ENCODE results near the gene MEMO1.

The MEMO1 gene

DNA sequence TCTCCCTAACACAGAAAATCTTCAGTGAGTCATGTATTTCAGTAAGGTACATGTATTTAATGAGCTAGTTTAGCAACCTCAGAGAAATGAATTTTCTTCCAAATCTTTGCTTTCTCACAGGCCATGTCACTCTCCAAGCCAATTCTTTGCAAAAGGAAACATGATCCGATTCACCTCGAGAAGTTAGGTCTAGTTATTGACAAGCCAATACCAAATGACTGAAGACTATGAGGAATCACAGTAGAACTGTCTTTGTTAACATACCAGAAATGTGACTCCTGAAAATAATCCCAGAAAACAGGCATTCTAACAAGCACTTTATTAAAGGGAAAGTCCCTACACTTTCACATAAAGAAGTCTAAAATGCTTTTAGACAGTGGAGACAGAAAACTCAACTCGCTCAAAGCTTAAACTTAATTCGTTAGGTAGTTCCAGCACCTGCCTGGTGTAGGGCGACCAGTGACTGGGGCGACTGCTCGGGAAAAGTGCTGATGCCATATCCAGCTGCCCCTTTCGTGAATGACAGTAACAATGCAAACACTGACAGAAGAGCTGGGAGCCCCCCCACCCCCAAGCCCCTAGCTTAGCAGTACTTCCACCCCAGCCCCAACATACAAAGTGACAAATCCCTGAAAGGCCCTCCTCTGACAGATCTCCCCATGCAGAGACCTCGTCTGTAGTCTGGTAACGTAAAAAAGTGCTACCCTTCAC, 1.8 kb downstream of the MEMO1 start:
- Histone ChIP-seq H3K36me3 (ENCODE audit: insufficient read depth, low read length) (no peaks in the 10 kb centered on the region), H3K4me1 (ENCODE audit: insufficient read depth, low read length) (peaks cover 4% of the 10 kb centered on the region), H3K9ac (ENCODE audit: low read depth, low read length) (peak overlapping the region; percentile 86), H3K9me3 (ENCODE audit: control insufficient read depth, insufficient read depth, low read length) (no peaks in the 10 kb centered on the region)

DNA sequence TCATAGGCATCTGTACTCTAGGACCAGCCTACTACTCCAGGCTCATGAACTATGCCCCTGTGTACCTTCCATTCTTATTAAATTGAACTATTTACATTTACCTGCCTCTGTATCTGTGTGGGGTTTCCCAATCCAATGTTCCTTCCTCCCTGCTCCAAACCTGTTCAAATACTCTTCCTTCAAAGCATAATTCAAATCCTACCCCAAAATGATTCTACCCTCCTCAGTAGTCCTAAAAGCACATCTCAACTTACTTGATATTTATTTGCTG, 3.8 kb downstream of the MEMO1 start:
- H3K9ac ChIP-seq (ENCODE audit: low read depth, low read length), result no peak overlapping the region
- H3K4me1 ChIP-seq (ENCODE audit: insufficient read depth, low read length), result peaks cover 4% of the 10 kb centered on the region

DNA sequence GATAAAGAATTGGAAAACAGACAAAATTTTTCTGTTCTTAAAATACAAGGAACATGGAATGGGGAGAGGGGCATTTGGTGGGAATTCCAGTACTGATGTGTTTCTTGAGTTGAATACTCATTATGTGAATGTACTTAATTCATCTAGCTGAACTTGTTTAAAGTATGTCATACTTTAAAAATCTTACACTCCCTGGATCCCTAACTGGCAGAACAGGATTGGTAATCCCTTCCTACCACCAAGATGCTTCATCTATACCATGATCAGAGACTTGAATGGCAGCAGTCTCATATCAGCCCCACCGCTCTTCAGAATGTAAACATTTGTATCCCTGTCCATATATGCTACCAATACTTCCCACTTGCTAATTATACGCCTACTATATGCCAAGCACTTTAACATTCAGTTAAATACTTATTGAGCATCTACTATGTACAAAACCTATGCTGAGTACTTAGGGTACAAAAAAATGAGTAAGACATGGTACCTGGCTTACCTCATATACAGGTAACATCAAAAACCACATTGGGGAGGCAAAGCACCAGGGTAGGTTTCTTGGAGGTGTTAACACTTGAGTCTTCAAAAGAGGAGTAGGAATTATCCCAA, 5.3 kb downstream of the MEMO1 start:
- H3K9ac ChIP-seq (ENCODE audit: low read depth, low read length), result no peak overlapping the region
- H3K4me1 ChIP-seq (ENCODE audit: insufficient read depth, low read length), result no peaks in the 10 kb centered on the region; the same call in 1 of the 2 replicates
- H3K9me3 ChIP-seq (ENCODE audit: control insufficient read depth, insufficient read depth, low read length), result no peaks in the 10 kb centered on the region
- H3K36me3 ChIP-seq (ENCODE audit: insufficient read depth, low read length), result no peaks in the 10 kb centered on the region

More for the DNA sequence above, 3.8 kb downstream of the MEMO1 start:
- H3K36me3 ChIP-seq (ENCODE audit: insufficient read depth, low read length), result no peaks in the 10 kb centered on the region
- H3K9me3 ChIP-seq (ENCODE audit: control insufficient read depth, insufficient read depth, low read length), result no peaks in the 10 kb centered on the region

GRCh38 chr2:32003791-32004190, 7.0 kb downstream of the MEMO1 start:
- Histone ChIP-seq H3K4me1 (ENCODE audit: insufficient read depth, low read length) (no peaks in the 10 kb centered on the region; the same call in 1 of the 2 replicates), H3K9ac (ENCODE audit: low read depth, low read length) (no peak overlapping the region), H3K9me3 (ENCODE audit: control insufficient read depth, insufficient read depth, low read length) (no peaks in the 10 kb centered on the region), H3K36me3 (ENCODE audit: insufficient read depth, low read length) (no peaks in the 10 kb centered on the region)

DNA sequence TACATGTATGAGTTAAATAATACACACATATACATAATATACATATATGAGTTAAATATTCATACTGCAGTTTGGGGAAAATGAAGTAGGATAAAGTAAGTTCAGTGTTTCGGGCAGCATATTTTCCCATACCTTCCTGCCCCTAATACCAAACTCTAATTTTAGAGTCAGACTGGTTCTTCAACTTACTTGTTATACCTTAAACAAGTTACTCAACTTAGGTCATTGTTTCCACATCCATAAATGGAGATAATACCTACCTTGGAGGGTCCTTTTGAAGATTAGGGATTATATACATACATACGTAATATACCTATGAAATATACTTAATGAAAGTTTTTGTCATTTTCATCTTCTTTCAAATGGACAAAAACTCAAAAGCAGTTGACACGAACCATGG, 8.4 kb downstream of the MEMO1 start:
- H3K4me1 ChIP-seq (ENCODE audit: insufficient read depth, low read length), result no peaks in the 10 kb centered on the region; the same call in 1 of the 2 replicates
- H3K9me3 ChIP-seq (ENCODE audit: control insufficient read depth, insufficient read depth, low read length), result no peaks in the 10 kb centered on the region
- no peak overlapping the region for H3K9ac ChIP-seq (ENCODE audit: low read depth, low read length)
- no peaks in the 10 kb centered on the region for H3K36me3 ChIP-seq (ENCODE audit: insufficient read depth, low read length)

- Histone ChIP-seq H3K4me1 (ENCODE audit: insufficient read depth, low read length) (no peaks in the 10 kb centered on the region), H3K9me3 (ENCODE audit: control insufficient read depth, insufficient read depth, low read length) (no peaks in the 10 kb centered on the region), H3K9ac (ENCODE audit: low read depth, low read length) (no peak overlapping the region), H3K36me3 (ENCODE audit: insufficient read depth, low read length) (no peaks in the 10 kb centered on the region)
Observed at GRCh38 chr2:31999438-31999837, 11.4 kb downstream of the MEMO1 start.

DNA sequence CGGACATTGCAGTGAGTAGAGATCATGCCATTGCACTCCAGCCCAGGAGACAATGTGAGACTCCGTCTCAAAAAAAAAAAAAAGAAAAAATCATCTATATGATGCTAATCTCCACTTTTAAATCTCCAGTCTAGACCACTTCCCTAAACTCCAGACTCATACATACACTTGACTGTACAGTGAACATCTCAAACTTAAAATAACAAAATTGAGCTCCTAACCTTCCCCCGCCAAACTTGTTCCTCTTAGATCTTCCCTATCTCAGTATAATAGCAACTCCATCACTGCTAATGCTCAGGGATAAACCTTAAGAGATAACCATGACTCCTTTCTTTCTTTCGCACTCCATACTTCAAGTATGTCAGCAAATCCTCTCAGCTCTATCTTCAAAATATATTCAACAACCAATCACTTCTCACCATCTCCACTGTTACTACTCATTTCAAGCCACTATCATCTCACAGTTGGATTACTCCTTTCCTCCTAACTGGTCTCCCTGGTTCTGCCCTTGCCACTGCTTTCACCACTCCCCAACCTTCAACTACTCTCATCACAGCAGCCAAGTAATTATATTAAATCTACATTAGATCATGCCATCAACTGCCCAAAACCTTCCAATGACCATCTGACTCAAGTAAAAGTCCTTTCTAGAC, 12.0 kb downstream of the MEMO1 start:
- H3K4me1 ChIP-seq (ENCODE audit: insufficient read depth, low read length), result no peaks in the 10 kb centered on the region
- H3K36me3 ChIP-seq (ENCODE audit: insufficient read depth, low read length), result no peaks in the 10 kb centered on the region
- H3K9me3 ChIP-seq (ENCODE audit: control insufficient read depth, insufficient read depth, low read length), result no peaks in the 10 kb centered on the region
- no peak overlapping the region for H3K9ac ChIP-seq (ENCODE audit: low read depth, low read length)

DNA sequence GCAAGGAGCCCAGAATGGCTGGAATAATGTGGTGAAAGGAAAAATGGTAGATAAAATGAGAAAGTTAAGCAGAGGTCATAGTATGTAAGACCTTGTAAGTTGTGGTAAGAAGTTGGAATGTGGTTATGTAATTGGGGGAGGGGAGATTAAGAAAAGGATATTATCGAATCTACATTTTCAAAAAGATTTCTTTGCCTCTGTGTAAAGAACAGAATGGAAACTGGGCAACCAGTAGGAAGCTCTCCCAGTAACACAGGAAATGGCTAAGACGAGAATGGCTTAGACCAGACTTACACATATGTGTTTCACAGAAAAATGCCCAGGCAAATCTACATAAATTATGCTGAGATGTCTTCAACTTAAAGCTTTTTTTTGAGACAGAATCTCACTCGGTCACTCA, 13.2 kb downstream of the MEMO1 start:
- Histone ChIP-seq H3K9ac (ENCODE audit: low read depth, low read length) (no peak overlapping the region), H3K36me3 (ENCODE audit: insufficient read depth, low read length) (no peaks in the 10 kb centered on the region), H3K4me1 (ENCODE audit: insufficient read depth, low read length) (no peaks in the 10 kb centered on the region), H3K9me3 (ENCODE audit: control insufficient read depth, insufficient read depth, low read length) (no peaks in the 10 kb centered on the region)

GRCh38 chr2:31996571-31997150, 14.1 kb downstream of the MEMO1 start:
- Histone ChIP-seq H3K4me1 (ENCODE audit: insufficient read depth, low read length) (no peaks in the 10 kb centered on the region), H3K9ac (ENCODE audit: low read depth, low read length) (no peak overlapping the region), H3K9me3 (ENCODE audit: control insufficient read depth, insufficient read depth, low read length) (no peaks in the 10 kb centered on the region), H3K36me3 (ENCODE audit: insufficient read depth, low read length) (no peaks in the 10 kb centered on the region)

DNA sequence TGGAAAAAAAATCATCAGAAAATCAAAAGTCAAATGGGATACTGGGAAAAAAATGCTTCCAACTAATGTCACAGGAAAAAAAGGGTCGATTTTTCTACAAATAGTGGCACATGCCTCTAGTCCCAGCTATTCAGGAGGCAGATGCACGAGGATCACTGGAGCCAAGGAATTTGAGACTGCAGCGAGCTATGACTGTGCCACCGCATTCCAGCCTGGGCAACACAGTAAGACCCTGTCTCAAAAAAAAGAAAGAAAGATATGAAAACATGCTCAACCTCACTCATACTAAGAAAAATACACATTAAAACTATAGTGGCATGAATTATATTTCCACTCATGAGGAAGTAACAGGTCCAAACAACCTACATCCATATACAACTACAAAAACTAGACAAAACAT, 17.9 kb downstream of the MEMO1 start:
- no peaks in the 10 kb centered on the region for H3K36me3 ChIP-seq (ENCODE audit: insufficient read depth, low read length)
- H3K9ac ChIP-seq (ENCODE audit: low read depth, low read length), result no peak overlapping the region
- H3K9me3 ChIP-seq (ENCODE audit: control insufficient read depth, insufficient read depth, low read length), result no peaks in the 10 kb centered on the region
- no peaks in the 10 kb centered on the region for H3K4me1 ChIP-seq (ENCODE audit: insufficient read depth, low read length)

DNA sequence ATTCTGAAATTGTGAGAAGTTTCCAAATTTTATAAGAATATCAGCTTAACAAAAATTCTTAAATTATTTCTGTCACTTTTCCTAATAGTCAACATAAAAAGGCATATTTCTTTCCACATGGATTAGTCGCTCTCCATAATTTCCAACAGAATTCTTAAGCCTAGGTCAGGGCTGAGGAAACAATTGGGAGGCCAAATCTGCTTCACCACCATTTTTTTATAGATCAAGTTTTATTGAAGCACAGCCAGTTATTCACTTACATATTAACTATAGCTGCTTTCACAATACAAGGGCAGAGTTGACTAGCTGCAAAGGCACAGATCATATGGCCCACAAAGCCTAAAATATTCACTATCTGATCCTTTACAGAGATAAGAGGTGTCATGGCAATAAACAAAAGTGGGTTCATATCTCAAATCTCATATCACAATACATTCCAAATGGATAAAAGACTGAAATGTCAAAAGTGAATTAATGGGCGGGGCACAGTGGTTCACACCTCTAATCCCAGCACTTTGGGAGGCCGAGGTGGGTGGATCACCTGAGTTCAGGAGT, 18.7 kb downstream of the MEMO1 start:
- H3K9me3 ChIP-seq (ENCODE audit: control insufficient read depth, insufficient read depth, low read length), result no peaks in the 10 kb centered on the region
- H3K9ac ChIP-seq (ENCODE audit: low read depth, low read length), result no peak overlapping the region
- no peaks in the 10 kb centered on the region for H3K36me3 ChIP-seq (ENCODE audit: insufficient read depth, low read length)
- no peaks in the 10 kb centered on the region for H3K4me1 ChIP-seq (ENCODE audit: insufficient read depth, low read length)

- Histone ChIP-seq H3K4me1 (ENCODE audit: insufficient read depth, low read length) (no peaks in the 10 kb centered on the region), H3K36me3 (ENCODE audit: insufficient read depth, low read length) (no peaks in the 10 kb centered on the region), H3K9ac (ENCODE audit: low read depth, low read length) (no peak overlapping the region), H3K9me3 (ENCODE audit: control insufficient read depth, insufficient read depth, low read length) (no peaks in the 10 kb centered on the region)
Observed at GRCh38 chr2:31989946-31990345, 20.9 kb downstream of the MEMO1 start.

- 0 out of 2 replicates have a peak, but pooled peaks cover 6% of the 10 kb centered on the region for H3K4me1 ChIP-seq (ENCODE audit: insufficient read depth, low read length)
- no peaks in the 10 kb centered on the region for H3K9me3 ChIP-seq (ENCODE audit: control insufficient read depth, insufficient read depth, low read length)
- H3K9ac ChIP-seq (ENCODE audit: low read depth, low read length), result no peak overlapping the region
- H3K36me3 ChIP-seq (ENCODE audit: insufficient read depth, low read length), result no peaks in the 10 kb centered on the region
Observed at GRCh38 chr2:31987454-31988220, 23.2 kb downstream of the MEMO1 start.

DNA sequence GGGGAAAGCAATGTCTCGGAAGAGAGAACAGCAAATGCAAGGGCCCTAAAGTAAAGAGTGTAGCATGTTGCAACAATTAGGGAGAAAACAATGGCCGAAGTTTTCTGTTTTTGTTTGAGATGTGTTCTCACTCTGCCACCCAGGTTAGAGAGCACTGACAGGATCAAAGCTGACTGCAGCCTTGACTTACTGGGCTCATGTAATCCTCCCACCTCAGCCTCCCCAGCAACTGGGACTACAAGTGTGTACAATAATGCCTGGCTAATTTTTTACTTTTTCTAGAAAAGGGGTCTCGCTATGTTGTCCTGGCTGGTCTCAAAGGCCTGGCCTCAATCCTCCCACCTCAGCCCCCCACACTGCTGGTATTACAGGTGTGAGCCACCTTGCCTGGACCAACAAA, 23.9 kb downstream of the MEMO1 start:
- no peak overlapping the region for H3K9ac ChIP-seq (ENCODE audit: low read depth, low read length)
- 0 out of 2 replicates have a peak, but pooled peaks cover 6% of the 10 kb centered on the region for H3K4me1 ChIP-seq (ENCODE audit: insufficient read depth, low read length)
- H3K9me3 ChIP-seq (ENCODE audit: control insufficient read depth, insufficient read depth, low read length), result no peaks in the 10 kb centered on the region

More for the DNA sequence above, 23.9 kb downstream of the MEMO1 start:
- H3K36me3 ChIP-seq (ENCODE audit: insufficient read depth, low read length), result no peaks in the 10 kb centered on the region
